ENCODE data around the gene SNORC.

SNORC gene

GRCh38 chr2:232871835-232872736 lies 2.0 kb downstream of the SNORC start:
- H3K27ac ChIP-seq (ENCODE audit: low read depth, low read length, poor library complexity, severe bottlenecking) = no peak overlapping the region
- no peaks in the 10 kb centered on the region for H3K4me1 ChIP-seq (ENCODE audit: insufficient read depth, low read length, severe bottlenecking)
- no peaks in the 10 kb centered on the region for H3K79me2 ChIP-seq (ENCODE audit: insufficient read depth, low read length)
- no peak for TF ChIP-seq EZH2 (IDR thresholded peaks at IDR 0.05; ENCODE audit: borderline replicate concordance, low read length)
- TF ChIP-seq, protein P1, sequence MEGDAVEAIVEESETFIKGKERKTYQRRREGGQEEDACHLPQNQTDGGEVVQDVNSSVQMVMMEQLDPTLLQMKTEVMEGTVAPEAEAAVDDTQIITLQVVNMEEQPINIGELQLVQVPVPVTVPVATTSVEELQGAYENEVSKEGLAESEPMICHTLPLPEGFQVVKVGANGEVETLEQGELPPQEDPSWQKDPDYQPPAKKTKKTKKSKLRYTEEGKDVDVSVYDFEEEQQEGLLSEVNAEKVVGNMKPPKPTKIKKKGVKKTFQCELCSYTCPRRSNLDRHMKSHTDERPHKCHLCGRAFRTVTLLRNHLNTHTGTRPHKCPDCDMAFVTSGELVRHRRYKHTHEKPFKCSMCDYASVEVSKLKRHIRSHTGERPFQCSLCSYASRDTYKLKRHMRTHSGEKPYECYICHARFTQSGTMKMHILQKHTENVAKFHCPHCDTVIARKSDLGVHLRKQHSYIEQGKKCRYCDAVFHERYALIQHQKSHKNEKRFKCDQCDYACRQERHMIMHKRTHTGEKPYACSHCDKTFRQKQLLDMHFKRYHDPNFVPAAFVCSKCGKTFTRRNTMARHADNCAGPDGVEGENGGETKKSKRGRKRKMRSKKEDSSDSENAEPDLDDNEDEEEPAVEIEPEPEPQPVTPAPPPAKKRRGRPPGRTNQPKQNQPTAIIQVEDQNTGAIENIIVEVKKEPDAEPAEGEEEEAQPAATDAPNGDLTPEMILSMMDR (IDR thresholded peaks at IDR 0.05; ENCODE audit: low read length) = no peak
- H3K9ac ChIP-seq (ENCODE audit: low read length) = no peak overlapping the region
- no peaks in the 10 kb centered on the region for H3K36me3 ChIP-seq (ENCODE audit: insufficient read depth, low read length)
- H2AFZ ChIP-seq (ENCODE audit: low read length) = no peak overlapping the region
- no peaks in the 10 kb centered on the region for H3K9me2 ChIP-seq (ENCODE audit: low read depth, low read length)
- no peak overlapping the region for H3K4me2 ChIP-seq (ENCODE audit: low read length)
- no peaks in the 10 kb centered on the region for H3K9me3 ChIP-seq (ENCODE audit: low read length)
- H3K27me3 ChIP-seq (ENCODE audit: insufficient read depth, low read length) = no peaks in the 10 kb centered on the region; the same call in 1 of the 2 replicates
- no peaks in the 10 kb centered on the region for H3F3A ChIP-seq (ENCODE audit: insufficient read depth, low read length)
- H3K4me3 ChIP-seq (ENCODE audit: low read depth, low read length, poor library complexity, severe bottlenecking) = no peak overlapping the region
- H4K20me1 ChIP-seq (ENCODE audit: insufficient read depth, low read length) = no peaks in the 10 kb centered on the region

DNA sequence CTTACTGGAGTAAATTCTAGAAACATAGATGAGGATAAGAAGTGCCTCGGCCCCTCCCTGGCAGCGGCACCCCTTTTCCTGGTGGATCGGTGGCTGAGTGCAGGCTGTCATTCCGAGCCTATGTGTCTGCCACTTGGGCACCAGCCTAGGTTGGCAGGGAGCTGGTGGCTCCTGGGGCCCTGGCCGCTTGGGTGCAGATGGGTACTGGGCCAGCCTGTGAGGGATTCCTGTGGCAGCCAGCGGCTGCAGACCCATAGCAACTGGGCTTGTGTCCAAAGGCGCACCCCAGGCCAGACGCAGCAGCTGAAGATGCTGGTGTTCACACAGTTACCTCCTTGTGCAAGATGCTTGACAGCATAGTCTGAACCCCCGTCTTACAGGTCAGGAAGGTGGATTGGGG lies 2.8 kb downstream of the SNORC start:
- Histone ChIP-seq H4K20me1 (ENCODE audit: insufficient read depth, low read length) (no peaks in the 10 kb centered on the region), H3K9ac (ENCODE audit: low read length) (no peak overlapping the region), H3F3A (ENCODE audit: insufficient read depth, low read length) (no peaks in the 10 kb centered on the region), H3K36me3 (ENCODE audit: insufficient read depth, low read length) (no peaks in the 10 kb centered on the region), H2AFZ (ENCODE audit: low read length) (no peak overlapping the region), H3K4me2 (ENCODE audit: low read length) (no peak overlapping the region), H3K9me2 (ENCODE audit: low read depth, low read length) (no peaks in the 10 kb centered on the region), H3K9me3 (ENCODE audit: low read length) (no peaks in the 10 kb centered on the region), H3K27me3 (ENCODE audit: insufficient read depth, low read length) (no peaks in the 10 kb centered on the region; the same call in 1 of the 2 replicates), H3K4me3 (ENCODE audit: low read depth, low read length, poor library complexity, severe bottlenecking) (no peak overlapping the region), H3K27ac (ENCODE audit: low read depth, low read length, poor library complexity, severe bottlenecking) (no peak overlapping the region), H3K4me1 (ENCODE audit: insufficient read depth, low read length, severe bottlenecking) (no peaks in the 10 kb centered on the region), H3K79me2 (ENCODE audit: insufficient read depth, low read length) (no peaks in the 10 kb centered on the region)
- TF ChIP-seq, protein P1 (IDR thresholded peaks at IDR 0.05; ENCODE audit: low read length) = no peak
- TF ChIP-seq EZH2 (IDR thresholded peaks at IDR 0.05; ENCODE audit: borderline replicate concordance, low read length) = no peak

DNA sequence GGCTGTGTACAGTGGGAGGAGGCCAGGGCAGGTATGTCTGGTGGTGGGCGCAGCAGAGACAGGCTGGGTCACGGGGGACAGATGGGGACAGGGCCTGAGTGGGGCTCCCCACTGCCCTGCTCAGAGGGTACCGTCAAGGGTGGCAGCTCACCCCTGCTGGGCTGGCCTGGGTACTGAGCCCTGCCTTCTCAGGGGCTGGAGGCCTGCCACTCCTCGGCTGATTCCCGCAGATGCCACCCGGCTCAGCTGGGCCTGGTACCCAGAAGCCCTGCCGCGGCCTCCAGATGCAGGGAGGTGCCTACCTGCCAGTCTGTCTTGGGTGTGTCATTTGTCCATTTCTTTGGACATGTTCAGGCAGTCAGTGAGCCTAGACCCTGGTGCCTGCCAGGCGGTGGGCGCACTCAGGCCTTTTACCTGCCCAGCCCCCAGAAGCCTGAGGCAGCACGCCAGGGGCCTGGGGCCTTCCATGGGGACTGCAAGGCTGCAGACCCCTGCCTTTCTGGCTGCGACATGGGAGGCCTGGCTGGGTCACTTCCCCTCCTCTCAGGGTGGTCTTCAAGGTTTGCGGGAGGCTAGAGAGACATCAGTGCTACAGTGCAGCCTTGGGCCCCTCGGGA lies 3.3 kb downstream of the SNORC start:
- no peak overlapping the region for H3K27ac ChIP-seq (ENCODE audit: low read depth, low read length, poor library complexity, severe bottlenecking)
- no peak overlapping the region for H3K4me2 ChIP-seq (ENCODE audit: low read length)
- no peaks in the 10 kb centered on the region for H3K36me3 ChIP-seq (ENCODE audit: insufficient read depth, low read length)
- no peaks in the 10 kb centered on the region for H3K9me2 ChIP-seq (ENCODE audit: low read depth, low read length)
- no peaks in the 10 kb centered on the region; the same call in 1 of the 2 replicates for H3K27me3 ChIP-seq (ENCODE audit: insufficient read depth, low read length)
- H3K9ac ChIP-seq (ENCODE audit: low read length) = no peak overlapping the region
- H4K20me1 ChIP-seq (ENCODE audit: insufficient read depth, low read length) = no peaks in the 10 kb centered on the region
- H2AFZ ChIP-seq (ENCODE audit: low read length) = no peak overlapping the region
- H3K79me2 ChIP-seq (ENCODE audit: insufficient read depth, low read length) = no peaks in the 10 kb centered on the region
- no peak overlapping the region for H3K4me3 ChIP-seq (ENCODE audit: low read depth, low read length, poor library complexity, severe bottlenecking)
- TF ChIP-seq, protein P1 (IDR thresholded peaks at IDR 0.05; ENCODE audit: low read length) = no peak
- no peak for TF ChIP-seq EZH2 (IDR thresholded peaks at IDR 0.05; ENCODE audit: borderline replicate concordance, low read length)
- no peaks in the 10 kb centered on the region for H3K9me3 ChIP-seq (ENCODE audit: low read length)
- no peaks in the 10 kb centered on the region for H3F3A ChIP-seq (ENCODE audit: insufficient read depth, low read length)
- H3K4me1 ChIP-seq (ENCODE audit: insufficient read depth, low read length, severe bottlenecking) = no peaks in the 10 kb centered on the region
